AG08395 (cell line): ENCODE data around the gene PRKAR2B.
A peak's percentile ranks its signal among the peaks of the same experiment; 100 is the strongest.
"Not testable (repeated sequence)": the region's sequence is repeated elsewhere in the genome, so short reads cannot be mapped to it uniquely, and the experiment has no call there.

Source experiments
- DNase-seq: peaks from one replicate; pipeline ENCODE4 v3.0.0; 2012; ENCODE audit warnings: mixed read lengths, low spot score

The PRKAR2B gene

DNA sequence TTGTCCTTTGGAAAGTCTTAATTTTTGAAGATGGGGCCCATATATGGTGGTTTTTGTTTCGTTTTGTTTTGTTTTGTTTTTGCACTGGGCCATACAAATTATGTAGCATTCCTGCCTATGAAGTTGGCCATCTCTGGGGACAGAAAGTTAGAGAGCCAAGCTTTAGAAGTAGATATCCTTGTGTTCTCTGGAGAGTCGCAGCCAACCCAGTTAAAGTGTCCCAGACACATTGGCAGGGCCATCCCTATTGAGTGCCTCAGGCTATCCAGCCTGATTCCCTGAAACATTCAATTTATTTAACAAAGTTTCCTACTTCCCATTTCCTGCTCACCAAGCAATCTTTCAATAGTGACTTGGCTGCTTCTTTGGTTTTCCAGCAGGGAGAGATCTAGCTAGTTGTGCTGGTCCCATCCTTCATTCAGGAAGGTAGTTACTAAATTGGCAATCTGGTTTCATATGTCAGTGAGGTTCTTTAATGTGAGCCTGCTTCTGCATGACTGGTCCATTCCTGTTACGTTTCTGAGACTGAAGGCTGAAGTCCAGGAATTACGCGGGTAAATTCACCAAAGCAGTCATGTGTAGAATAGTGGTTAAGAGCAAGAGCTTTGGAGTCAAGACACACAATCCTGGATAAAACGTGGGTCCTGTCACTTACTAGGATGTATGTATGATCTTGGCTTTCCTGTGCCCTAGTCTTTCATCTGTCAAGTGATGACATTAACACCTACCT lies 75.0 kb downstream of the PRKAR2B start:
- no peak for DNase-seq

DNA sequence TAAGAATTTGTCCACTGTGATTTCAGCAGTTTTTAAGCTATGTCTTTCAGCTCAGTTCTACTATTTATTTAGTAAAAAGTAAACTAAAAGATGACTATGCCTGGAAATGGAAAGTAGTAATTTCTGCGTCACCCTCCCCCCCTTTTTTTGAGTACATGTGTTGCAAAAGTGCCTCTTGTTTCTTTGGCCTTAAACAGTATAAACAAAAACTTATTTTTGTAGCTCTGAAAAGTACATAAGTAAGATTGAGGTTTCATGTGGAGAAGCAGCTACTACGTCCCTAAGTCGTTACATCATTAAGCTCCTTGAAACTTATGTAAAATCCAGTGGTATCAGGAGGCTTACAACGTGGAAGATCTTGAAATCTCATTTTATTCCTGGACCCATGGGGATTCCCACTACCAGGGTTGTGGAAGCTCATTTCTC lies 78.0 kb downstream of the PRKAR2B start:
- no peak for DNase-seq

DNA sequence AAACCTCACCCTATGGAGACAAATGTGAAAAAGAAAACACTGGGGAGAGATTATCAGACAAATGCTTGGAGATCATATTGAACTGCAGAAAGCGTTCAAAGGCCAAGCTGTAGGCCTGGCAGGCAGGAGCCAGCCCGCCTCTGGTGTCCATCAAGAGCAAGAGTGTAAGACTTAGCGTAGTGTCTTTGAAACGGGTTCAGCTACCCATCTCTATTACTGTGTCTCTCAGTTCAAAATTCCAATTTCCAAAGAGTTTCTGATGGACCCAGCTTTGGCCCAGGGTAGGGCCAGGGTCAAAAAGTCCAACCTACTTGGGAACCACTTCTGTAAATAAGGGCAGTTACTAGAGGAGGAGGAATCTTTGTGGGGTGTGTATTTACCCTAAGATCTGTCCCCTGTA lies 78.9 kb downstream of the PRKAR2B start:
- DNase-seq, result no peak

DNA sequence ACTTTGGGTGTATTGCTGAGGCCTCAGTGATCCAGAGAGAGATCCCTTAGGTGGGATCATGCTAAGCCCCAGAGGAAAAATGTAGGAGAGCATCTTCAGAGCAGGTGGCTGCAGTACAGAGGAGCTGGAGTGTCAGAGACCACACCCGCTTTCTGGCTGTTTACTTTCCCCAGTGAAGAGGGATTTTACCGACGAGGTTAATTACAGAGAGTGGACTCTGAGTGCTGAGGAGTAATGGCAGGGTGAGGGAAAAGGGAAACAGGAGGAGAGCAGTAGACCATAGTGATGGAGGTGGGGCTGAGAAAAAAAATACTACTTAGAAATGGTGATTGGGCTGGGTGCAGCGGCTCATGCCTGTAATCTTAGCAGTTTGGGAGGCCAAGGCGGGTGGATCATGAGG lies 81.0 kb downstream of the PRKAR2B start:
- DNase-seq, result no peak

DNA sequence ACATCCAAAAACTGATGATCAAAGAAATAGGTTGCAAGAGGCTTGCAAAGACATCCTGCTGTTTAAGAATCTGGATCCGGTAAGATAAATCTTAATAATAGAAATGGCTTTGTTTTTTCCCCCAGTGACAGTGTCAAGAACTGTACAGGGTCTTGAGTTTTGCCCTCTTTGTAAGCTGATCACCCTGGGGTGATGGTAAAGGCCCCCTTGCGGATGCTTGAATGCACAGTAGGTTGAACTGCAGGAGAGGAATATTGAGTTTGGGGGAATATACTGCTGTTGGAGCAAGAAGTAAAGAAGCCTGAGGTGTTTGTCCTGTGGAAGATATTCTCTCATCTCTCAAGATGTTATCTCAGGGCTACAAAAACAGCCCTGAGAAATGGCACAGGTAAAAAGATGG lies 83.7 kb downstream of the PRKAR2B start:
- no peak for DNase-seq

DNA sequence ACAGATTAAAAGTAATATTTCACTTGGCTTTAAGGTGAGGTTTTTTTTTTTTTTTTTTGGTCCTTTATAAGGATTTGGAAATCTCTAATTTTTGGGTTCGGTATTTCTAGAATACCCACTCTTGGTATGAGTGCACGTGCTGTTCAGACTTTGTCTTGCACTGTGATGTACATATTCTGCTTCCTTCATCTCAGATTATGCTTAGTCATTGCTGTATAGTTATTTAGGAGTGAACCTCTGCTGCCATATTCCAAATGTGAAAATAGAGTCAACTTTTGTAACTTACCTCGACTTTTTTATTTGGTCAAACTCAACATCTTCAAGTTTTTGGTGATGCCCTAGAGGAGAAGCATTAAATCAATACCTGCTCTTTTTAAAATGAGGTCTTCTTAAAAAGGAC lies 84.2 kb downstream of the PRKAR2B start:
- DNase-seq, result no peak

DNA sequence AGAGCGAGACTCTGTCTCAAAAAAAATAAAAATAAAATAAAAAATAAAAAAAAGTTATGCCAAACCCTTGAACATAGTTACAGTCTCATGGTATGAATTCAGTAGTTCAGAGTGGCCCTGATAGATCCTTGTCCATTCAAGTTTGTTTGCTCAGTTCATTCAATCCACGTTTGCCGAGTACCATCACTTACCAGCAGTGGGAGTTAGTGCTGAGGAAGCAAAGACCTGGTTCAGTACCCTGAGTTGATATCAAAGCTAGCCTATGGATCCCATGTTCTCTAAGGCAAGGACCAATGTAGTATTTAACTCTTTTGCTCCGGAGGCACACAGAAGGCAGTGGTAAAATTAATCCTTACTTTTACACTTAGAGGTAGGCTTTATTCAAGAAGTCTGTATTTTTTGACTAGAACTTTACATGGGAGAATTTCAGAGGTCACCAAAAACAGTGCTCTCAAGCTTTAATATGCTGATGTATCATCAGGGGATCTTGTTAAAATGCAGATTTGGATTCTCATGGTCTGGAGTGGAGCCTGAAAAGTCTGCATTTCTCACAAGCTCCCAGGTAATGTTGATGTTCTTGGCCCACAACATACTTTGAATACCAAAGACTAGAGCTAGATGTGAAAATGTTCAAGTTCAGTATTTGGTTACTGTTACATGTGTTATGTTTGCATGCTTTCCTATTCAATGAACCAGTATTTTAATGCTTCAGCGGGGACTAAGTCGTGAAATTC lies 86.1 kb downstream of the PRKAR2B start:
- DNase-seq, result no peak

DNA sequence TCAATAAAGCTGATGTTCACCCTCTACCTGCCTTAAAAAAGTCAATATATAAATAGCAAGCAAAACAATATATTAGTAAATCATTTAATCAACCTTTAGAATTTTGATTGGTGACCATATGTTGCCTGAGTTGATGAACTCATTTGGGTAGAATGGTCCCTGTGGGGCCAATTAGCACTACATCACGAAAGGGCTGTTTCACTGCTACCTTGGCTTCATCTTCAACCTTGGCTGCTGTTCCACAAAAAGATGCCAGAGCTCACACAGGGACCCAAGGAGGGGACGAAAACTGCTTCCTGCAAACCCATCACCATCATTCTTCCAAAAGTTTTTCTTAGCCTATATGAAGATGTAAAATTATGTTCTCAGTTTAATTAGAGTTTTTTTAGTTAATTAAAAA lies 88.9 kb downstream of the PRKAR2B start:
- no peak for DNase-seq

DNA sequence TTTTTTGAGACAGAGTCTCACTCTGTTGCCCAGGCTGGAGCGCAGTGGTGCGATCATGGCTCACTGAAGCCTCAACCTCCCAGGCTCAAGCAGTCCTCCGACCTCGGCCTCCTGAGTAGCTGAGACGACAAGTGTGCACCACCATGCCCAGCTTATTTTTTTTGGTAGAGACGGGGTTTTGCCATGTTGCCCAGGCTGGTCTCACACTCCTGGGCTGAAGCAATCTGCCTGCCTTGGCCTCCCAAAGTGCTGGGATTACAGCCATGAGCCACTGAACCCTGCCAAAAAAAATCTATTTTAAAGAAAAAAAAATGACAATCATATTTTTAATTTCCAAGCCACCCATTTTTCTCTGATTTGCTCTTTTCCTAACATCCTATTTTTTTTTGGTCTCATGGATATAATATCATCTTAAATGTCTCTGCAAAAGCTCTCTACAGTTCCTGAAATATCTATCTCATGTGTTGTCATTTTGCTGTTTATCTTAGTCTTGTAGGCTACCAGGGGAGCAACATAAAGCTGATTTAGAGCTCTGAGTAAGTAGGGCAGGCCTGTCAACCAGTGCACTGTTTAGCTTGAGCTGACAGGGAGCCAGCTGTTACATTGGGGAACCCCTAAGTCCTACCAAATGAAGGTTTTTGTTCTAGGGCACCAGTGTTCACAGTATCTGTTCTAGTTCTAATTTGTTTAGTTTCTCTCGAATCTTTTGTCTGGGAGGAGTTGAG lies 94.4 kb downstream of the PRKAR2B start:
- DNase-seq, result peak; percentile 7

DNA sequence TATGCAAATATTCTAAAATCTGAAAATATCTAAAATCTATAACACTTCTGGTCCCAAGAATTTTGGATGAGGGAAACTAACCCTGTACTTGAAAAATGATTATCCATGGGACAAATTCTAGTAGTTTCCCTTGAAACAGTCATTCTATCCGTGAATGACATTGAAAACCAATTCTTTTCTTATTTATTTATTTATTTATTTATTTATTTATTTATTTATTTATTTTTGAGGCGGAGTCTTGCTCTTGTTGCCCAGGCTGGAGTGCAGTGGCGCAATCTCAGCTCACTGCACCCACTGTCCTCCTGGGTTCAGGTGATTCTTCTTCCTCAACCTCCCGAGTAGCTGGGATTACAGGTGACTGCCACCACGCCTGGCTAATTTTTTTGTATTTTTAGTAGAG lies 99.4 kb downstream of the PRKAR2B start:
- DNase-seq, result not testable (repeated sequence)

DNA sequence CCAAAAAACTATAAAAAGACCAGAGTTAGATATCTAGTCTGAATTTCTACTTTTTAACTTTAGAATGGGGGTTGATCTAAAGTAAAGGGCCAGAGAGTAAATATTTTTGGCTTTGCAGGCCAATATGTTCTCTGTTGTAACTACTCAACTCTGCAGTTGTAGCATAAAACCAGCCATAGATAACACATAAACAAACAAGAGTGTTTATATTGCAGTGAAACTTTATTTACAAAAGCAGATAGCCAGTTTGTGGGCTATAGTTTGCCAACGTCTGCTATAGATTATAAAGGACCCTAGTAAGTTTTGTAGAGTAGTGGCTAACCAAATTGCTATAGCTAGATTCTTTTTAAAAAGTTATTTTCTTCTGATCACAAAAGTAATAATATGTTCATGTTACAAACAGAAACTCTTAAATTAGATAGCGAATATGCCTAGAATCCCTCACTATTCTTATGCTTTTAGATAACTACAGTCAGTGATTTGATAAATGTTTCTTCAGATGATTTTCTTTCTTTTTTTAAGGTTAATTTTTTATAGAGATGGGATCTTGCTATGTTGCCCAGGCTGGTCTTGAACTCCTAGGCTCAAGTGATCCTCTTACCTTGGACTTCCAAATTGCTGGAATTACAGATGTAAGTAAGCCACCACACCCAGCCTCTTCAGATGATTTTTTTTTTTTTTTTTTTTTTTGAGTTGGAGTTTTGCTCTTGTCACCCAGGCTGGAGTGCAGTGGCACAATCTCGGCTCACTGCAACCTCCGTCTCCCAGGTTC lies 100.7 kb downstream of the PRKAR2B start:
- DNase-seq, result no peak

DNA sequence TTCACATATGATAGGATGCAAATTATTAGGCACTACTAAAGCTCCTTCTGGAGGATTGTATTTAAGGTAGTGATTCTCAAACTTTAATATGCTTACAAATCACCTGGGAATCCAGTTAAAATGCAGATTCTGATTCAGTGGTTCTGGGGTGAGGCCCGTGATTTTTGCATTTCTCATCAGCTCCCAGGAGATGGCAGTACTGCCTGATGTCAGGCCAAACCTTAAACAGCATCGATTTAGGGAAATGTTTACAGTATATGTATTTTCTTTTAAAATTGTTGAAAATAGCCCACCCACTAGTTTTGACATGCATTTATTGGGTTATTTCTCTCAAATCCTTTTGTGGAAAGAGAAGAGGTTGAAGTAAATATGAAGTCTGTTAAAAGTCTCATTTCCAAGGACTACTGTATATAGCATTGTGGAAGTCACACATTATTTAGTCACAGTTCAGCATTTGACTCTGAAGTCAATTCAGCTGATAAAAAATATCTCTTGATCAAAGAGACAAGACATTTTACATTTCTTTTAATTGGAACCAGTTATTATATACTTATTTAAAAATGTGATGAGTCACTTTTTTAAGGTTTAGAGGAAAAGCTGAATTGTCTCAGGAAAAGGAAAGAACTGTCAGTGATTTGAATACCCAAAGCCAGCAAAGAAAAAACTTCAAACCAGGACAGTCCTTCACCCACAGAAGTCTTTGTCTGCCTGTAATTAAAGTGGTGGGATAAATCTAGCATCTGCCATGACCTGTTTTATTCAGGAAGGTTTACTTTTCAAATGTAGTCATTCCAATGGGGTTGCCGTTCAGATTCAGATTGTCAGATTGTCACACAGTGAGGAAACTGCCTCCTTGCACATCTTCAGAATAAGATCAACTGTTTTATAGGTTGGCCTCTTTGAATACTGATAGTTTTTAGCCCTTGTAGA lies 103.2 kb downstream of the PRKAR2B start:
- DNase-seq, result peak; percentile 55

DNA sequence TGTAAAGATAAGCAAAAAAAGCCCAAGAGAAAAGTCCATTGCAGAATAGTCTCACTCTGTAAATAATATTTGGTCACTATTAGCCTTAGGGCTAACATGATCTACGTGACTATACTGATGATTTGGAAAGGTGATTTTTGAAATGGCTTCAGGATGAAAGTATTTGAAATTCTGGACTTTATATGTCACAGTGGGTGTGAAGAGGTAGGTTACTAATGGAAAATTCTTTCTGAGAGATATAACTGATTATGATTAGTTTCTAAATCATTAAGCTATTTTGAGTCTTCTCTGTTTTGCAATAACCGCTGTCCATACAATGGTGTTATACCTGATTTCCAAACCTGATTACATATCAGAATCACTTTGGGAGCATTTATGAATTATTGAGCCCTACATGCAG lies 104.2 kb downstream of the PRKAR2B start:
- DNase-seq, result no peak

DNA sequence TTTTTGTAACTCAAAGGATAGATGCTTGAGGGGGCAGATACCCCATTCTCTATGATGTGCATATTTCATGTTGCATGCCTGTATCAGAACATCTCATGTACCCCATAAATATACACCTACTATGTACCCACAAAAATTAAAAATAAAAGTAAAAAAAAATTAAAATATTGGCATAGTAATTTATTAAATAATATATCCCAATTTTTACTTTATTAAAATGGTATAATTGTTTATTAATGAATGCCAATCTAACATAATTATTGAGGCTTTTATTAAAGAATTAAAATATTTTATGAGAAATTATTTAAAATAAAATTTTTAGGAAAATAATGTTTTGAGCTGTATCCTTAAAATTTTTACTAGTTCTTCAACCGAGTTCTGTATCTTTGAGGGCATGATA lies 105.4 kb downstream of the PRKAR2B start:
- DNase-seq, result no peak

DNA sequence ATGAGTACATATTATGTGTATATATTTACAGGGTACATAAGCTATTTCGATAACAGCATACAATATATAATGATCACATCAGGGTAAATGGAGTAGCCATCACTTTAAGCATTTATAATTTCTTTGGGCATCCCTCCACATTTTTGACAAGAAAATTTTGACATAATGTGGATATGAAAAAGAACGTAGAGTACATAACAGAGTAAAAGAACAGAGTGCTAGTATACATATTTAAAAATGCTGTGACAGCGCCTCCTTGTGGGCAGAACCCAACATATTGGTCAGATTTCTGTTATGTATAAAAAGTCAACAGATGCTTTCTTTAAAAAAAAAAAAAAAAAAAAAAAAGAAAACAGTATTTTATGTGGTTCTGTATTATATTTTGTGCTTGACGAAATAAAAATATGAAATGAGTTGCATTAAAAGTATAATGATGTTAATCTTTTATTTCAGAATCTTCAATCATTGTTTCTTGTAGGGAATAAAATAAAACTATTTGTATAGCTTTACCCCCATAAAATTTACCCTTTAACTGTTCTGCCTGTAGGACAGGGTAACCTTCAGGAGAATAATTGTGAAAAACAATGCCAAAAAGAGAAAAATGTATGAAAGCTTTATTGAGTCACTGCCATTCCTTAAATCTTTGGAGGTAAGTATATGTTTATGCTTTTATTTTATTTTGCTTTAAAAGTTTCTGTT lies 106.0 kb downstream of the PRKAR2B start:
- peak; percentile 46 for DNase-seq

DNA sequence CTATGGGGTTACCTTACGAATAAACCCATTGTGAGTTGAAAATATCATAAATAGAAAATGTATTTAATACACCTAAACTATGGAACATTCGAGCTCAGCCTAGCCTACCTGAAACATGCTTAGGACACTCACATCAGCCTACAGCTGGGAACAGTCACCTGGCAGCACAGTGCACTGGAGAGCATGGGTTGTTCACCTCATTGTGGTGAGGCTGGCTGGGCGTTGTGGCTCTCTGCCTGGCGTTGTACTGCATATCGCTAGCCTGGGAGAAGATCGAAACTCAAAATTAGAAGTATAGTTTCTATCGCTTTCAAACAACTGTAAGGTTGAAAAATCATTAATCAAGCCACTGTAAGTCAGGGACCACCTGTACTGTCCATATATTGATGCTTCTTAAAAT lies 107.0 kb downstream of the PRKAR2B start:
- no peak for DNase-seq

DNA sequence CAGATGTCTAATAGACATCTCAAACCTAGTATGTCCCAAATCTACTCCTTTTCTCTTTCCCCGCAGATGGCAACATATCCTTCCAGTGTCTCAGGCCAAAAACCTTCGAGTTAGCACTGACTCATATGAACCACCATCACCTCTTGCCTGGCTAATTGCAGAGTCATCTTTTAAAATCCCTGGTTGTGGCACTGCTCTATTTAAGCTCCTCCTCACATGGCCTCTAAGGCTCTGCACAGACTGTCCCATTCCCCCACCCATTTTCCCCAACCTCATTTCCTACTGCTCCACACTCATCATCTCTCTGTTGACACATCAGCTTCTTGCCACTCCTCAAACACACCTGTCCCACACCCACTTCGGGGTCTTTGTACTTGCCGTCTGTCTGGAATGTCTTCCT lies 107.5 kb downstream of the PRKAR2B start:
- peak; percentile 14 for DNase-seq

DNA sequence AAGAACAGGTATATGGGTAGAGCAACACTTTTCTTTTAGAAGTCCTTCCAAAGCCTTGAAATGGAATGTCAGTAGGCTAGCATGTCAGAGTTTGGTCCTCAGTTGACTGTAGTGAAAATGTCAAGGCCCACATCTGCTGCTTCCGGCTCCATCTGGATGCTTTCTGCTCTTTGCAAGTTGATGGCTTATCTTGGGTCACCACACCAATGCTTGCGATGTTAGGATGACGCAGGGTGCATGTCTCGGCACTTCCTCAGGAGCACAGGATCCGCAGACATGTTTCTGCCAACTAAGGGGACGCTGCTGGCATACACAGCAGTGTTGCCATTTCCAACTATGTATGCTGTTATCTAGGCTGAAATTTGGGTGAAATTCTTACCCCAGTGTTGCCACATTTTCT lies 110.3 kb downstream of the PRKAR2B start:
- DNase-seq, result no peak

DNA sequence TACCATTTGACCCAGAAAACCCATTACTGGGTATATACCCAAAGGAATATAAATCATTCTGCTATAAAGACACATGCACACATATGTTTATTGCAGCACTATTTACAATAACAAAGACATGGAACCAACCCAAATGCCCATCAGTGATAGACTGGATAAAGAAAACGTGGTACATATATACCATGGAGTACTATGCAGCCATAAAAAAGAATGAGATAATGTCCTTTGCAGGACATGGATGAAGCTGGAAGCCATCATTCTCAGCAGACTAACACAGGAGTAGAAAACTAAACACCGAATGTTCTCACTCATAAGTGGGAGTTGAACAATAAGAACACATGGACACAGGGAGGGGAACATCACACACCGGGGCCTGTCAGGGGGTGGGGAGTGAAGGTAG lies 111.2 kb downstream of the PRKAR2B start:
- DNase-seq, result not testable (repeated sequence)

DNA sequence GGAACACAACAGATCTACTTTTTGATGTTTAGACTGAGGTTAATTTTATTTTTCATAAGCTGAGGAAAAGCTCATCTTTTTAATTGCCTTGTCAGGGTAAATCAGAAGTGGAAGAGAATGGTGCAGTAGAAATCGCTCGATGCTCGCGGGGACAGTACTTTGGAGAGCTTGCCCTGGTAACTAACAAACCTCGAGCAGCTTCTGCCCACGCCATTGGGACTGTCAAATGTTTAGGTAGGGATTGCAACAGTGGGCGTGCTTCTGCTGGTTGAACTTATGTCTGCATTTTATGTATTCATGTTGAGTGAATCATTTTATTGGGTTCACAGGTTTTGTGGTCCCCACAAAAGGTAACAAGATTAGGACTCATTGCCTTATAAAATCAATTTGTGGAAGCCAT lies 112.6 kb downstream of the PRKAR2B start:
- DNase-seq, result no peak

DNA sequence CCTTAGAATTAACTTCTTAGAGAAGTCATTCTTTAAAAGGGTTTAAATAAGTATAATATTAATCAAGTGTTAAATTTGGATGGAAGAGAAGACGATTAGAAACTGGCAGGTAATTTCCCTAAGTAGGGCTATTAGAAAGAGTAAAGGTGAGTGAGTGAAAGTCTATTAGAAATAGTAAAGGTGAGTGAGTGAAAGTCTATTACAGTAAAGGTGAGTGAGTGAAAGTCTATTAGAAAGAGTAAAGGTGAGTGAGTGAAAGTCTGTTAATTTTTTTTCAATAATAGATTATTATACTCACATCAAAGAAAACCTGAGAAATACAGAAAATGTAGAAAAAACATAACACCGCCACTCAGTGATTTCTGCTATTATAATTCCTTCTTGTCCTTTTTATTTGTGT lies 113.5 kb downstream of the PRKAR2B start:
- DNase-seq, result no peak
